AG10803 (cell line): ENCODE data around the gene BAIAP3.
A peak's percentile ranks its signal among the peaks of the same experiment; 100 is the strongest.

ENCODE experiments used
- DNase-seq: peaks from one replicate; pipeline ENCODE4 v3.0.0; 2010; ENCODE audit warnings: low read depth
- H3K4me3 ChIP-seq: 2 replicates; pipeline ENCODE4 v1.5.1; 2011; ENCODE audit warnings: mild to moderate bottlenecking, low read length, control low read depth
- TF ChIP-seq, protein P1 (sequence below): conservative IDR thresholded peaks from 2 replicates; pipeline ENCODE4 v1.5.1; 2011; ENCODE audit warnings: mild to moderate bottlenecking, low read length, control low read depth, inconsistent platforms

The BAIAP3 gene

DNA sequence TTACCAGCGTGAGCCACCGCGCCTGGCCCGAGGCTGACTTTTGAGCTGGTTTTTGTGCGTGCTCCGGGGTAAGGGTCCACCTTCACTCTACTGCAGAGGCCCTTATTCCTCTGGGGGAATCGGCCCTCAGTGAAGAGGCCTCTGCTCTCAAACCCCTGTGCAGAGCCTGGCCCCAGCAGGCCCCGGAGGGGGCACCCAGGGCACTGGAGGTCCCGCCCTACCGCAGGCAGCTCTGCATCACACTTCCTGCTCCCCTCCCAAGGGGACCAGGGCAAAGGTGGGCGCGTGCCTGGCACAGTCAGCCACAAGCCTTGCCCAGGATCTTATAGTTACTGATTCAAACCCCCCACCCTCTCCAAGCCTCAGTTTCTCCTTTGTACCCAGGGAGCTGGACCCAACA is 27.6 kb upstream of the BAIAP3 start:
- TF ChIP-seq, protein P1, sequence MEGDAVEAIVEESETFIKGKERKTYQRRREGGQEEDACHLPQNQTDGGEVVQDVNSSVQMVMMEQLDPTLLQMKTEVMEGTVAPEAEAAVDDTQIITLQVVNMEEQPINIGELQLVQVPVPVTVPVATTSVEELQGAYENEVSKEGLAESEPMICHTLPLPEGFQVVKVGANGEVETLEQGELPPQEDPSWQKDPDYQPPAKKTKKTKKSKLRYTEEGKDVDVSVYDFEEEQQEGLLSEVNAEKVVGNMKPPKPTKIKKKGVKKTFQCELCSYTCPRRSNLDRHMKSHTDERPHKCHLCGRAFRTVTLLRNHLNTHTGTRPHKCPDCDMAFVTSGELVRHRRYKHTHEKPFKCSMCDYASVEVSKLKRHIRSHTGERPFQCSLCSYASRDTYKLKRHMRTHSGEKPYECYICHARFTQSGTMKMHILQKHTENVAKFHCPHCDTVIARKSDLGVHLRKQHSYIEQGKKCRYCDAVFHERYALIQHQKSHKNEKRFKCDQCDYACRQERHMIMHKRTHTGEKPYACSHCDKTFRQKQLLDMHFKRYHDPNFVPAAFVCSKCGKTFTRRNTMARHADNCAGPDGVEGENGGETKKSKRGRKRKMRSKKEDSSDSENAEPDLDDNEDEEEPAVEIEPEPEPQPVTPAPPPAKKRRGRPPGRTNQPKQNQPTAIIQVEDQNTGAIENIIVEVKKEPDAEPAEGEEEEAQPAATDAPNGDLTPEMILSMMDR, result no peak
- no peak overlapping the region for H3K4me3 ChIP-seq

DNA sequence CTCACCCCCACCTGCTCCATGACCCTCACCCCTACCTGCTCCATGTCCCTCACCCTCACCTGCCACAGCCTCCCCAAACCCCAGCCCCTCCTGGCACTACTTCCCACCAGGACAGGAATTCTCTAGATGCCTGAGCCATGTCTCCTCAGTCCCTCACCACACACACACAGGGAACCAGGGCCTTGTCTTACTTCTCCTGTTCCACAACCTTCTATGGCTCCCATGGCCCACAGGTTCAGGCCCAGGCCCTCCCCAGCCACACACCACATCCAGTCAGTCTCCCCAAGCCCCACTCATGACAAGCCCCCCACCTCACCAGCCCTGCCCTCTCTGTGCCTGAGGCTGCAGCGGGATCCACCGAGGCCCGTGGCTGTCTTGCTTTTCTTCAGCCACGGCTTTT is 27.1 kb upstream of the BAIAP3 start:
- no peak overlapping the region for H3K4me3 ChIP-seq
- DNase-seq, result no peak
- TF ChIP-seq, protein P1, result no peak

More for the DNA sequence above, 27.6 kb upstream of the BAIAP3 start:
- DNase-seq, result no peak

DNA sequence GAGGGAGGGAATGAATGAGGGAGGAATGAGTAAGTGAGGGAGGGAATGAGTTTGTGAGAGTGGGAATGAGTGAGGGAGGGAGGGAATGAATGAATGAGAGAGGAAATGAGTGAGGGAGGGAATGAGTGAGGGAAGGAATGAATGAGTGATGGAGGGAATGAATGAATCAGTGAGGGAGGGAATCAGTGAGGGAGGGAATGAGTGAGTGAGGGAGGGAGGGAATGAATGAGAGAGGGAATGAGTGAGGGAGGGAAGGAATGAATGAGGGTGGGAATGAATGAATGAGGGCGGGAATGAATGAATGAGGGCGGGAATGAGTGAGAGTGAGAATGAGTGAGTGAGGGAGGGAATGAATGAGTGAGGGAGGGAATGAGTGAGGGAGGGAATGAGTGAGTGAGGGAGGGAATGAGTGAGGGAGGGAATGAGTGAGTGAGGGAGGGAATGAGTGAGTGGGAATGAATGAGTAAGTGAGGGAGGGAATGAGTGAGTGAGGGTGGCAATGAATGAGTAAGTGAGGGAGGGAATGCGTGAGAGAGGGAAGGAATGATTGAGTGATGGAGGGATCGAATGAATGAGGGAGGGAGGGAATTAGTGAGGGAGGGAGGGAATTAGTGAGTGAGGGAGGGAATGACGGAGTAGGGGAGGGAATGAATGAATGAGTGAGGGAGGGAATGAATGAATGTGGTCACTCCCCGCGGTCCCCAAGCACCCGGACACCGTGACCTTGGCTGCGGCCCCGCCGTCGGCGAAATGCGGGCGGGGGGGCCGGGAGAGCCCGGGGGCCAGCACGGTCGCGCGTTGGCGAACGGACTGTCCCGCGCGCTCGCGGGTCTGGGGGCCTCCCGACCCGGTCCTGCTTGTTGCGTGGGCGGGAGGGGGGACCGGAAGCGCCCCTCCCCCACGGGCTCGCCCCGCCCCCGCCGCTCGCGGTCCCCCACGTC is 25.1 kb upstream of the BAIAP3 start:
- TF ChIP-seq, protein P1, result no peak
- peak overlapping the region; percentile 52 for H3K4me3 ChIP-seq
- DNase-seq, result peak; percentile 41

DNA sequence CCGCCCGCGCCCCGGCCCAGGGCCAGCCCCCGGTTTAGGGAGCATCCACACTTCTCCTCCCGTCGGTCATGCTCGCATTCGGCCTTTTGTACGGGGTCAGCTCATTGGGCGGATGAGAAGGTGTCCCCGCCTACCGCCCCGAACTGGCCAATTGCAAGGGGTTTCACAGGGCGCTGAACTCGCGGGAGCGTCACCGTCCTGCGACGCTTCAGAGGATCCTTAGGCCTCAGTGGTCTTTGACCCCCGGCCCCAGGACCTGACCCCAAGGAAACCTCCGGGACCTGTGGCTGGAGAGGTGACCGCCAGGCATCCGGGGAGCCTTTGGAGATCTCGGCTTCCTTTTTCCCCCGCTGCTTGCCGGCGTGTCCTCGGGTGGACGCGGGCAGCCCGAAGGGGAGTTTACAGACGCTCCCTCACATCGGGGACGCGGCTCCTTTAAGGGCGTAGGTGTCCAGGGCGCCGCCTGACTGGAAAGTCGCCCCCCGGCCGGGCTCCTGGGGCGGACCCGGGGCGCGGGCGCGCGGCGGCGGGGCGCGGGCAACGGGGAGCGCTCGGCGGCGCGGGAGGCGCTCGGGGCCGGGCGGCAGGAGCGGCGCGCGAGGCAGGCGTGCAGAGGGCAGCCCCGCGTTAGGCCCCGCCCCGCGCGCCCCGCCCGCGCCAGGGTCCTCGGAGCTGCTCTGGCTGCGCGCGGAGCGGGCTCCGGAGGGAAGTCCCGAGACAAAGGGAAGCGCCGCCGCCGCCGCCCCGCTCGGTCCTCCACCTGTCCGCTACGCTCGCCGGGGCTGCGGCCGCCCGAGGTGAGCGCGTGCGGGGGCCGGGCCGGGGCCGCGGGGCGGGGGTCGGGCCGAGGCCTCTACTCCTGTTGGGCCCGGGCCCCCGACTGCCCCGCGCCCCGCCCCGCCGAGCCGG is 24.2 kb upstream of the BAIAP3 start, which contains the start of gene UBE2I:
TSS of gene UBE2I (plus strand) at position 660 of the 909 bp plus-strand sequence. CDS start 4,395 bp downstream, outside the sequence.
- TF ChIP-seq, protein P1, result no peak
- H3K4me3 ChIP-seq, result peak within 1 kb of the TSS; percentile 81
- DNase-seq, result peak; percentile 98

DNA sequence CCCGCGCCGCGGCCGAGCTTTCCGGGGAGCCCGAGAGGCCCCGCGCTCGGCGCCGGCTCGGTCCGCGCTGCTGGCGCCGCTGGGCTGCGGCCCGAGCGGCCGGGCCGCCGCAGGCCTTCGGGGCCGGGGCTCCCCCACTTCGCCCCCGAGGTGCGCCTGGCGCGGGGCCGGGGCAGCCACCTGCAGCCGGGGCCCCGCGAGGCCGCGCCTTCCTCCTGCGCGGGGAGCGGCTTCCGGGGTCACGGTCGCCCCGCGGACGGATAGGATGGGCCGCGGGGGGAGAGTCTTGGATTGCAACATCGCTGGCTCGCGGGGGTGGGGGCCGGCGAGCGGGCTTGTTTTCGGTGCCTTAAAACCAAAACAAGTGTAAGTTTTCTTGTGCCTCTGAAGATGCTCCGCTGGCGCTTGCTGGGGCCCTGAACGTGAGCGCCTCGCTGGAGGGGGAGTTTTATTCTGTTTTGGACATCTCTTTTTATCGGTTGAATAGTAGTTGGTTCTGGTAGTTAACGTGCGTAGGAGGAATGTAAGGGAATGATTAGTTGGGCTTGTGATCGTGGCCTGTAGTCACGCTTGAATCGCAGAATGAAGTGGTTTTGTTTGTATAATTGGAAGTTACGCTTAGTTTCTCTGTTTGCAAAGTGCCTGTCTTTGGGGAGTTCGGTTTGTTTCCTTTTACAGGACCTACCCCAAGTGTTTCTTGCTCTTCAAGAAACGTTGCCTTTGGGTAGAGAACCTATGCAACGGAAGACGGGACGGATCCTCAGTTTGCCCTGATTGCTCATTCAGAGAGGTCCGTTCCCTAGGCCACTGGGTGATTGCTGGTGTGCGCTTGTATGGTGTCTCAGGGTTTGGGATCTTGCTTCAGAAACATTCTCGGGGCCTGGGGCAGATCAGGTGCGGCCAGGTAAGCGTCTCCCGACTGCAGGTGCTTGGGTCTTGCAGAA is 23.3 kb upstream of the BAIAP3 start:
- H3K4me3 ChIP-seq, result peak overlapping the region; percentile 81
- peak; percentile 48 for DNase-seq
- TF ChIP-seq, protein P1, result no peak

DNA sequence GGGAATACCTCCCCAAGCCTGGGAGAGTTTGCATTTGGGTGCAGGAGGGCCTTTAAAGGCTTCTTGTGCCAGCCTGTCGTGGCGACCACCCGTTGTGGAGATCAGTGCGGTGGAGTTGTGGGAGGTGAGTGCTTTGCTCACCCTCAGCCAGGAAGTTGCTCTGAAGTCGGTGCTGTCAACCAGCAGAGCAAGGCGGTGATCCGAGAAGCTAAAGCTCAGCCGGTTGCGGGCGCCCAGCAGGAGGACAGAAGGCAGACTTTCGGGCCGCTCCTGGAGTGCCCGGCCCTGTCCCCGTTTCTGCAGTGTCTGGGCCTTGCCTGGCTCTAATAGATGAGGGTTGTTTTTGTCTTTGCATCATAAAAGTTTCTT is 22.6 kb upstream of the BAIAP3 start:
- no peak for DNase-seq
- TF ChIP-seq, protein P1, result no peak
- peak overlapping the region; percentile 81 for H3K4me3 ChIP-seq
